ENCODE data around the gene DSCAML1. TPM values are rescaled to one million over a fixed set of nuclear protein-coding genes. Genes with fewer than 3 reads are reported as not detected.

The DSCAML1 gene
- total and polyA plus RNA-seq, 9 of the 15 experiments (the other 6 are each of a cell fraction or from before 2014, with no cell fraction given), result not detected

DNA sequence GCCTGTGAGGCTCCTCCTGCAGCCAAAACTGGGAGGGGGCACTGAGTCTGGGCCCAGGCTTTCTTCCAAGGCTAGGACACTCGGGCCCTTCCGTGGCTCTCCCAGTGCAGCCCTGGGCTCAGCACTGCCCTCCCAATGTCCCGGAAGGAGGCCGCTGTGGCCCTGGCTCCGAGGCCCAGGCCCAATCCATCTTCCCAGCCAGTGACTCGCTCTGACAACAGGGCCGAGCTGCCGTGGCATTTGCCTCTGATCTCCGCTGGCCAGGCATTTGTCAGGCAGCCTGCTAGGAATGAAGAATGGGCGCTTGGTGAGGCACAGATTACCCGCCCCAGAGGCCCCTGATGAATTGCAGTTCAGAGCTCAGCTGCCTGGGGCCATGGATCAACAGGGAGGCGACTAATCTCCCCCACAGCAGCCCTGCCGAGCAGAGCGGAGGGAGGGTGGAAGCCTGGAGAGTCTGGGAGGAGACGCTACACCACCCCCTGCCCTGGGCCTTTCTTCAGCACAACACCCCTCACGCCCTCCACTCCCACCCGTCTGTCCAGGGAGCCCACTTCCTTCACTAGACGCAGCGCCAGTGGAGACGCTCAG is 19.2 kb upstream of the DSCAML1 start:
- POLR2A ChIA-PET, result interaction anchor here (0.6 to 1.7 kb wide), 4 partner anchors 91 to 289 kb away, joined by 3 to 4 read pairs (median 4); no protein-coding TSS in a partner anchor
- no peak for FAIRE-seq
- Histone ChIP-seq H3K27me3 (ENCODE audit: control insufficient read depth in 2 of 2, insufficient read depth in 2 of 2, low read length in 2 of 2) (peaks cover 0 to under 1% of the 10 kb centered on the region in 2 experiments; a peak in 1 of 5 replicates), H4K20me1 (replicated peaks; ENCODE audit: control insufficient read depth, insufficient read depth, low read length) (no peaks in the 10 kb centered on the region; the same call in 1 of the 2 replicates), H3K79me2 (ENCODE audit: control insufficient read depth, insufficient read depth, low read length) (no peaks in the 10 kb centered on the region), H3K9me3 (replicated peaks; ENCODE audit: control insufficient read depth, insufficient read depth, low read depth, low read length) (no peaks in the 10 kb centered on the region), H3K9ac (ENCODE audit: insufficient read depth in 1 of 2, low read depth in 2 of 2, low read length in 2 of 2) (peak overlapping the region in 1 of 2 experiments; percentile 50; a peak in 2 of 4 replicates), H3K4me1 (replicated peaks in 1 of 2; ENCODE audit: control insufficient read depth in 2 of 2, insufficient read depth in 2 of 2, low read length in 2 of 2) (peaks cover 0 to 23% of the 10 kb centered on the region in 2 experiments; a peak in 3 of 5 replicates), H3K4me3 (no peak overlapping the region), H3K36me3 (ENCODE audit: control insufficient read depth, insufficient read depth, low read length) (no peaks in the 10 kb centered on the region), H3K9me1 (ENCODE audit: control insufficient read depth, insufficient read depth, low read length) (peaks cover 2% of the 10 kb centered on the region), H2AFZ (ENCODE audit: low read depth, low read length) (no peak overlapping the region), H3K4me2 (ENCODE audit: insufficient read depth, low read length) (no peak overlapping the region), H3K27ac (ENCODE audit: extremely low read depth, low read depth, low read length) (no peak overlapping the region)
- 39% methylated on average over 19 of the region's 20 CpGs for WGBS (ENCODE audit: insufficient coverage, low coverage, missing lambda C conversion rate)
- CTCF ChIA-PET (ENCODE audit: low intra/inter-chr PET ratio), result no interaction called here
- BruUV-seq (replicated peaks), result no TSS peak
- ATAC-seq, result peak; percentile 31; the same call in 2 of the 3 replicates
- peak in 2 of 4 experiments; percentile 11 to 23 for DNase-seq (ENCODE audit: extremely low read depth in 1 of 4, low spot score in 3 of 4)
- no peak for TF ChIP-seq MCM3 (IDR thresholded peaks at IDR 0.05)
- no peak for TF ChIP-seq GTF2A2 (tag; IDR thresholded peaks at IDR 0.05)
- TF ChIP-seq CBFA2T3 (IDR thresholded peaks at IDR 0.05), result peak; percentile 69
- TF ChIP-seq, protein P1, sequence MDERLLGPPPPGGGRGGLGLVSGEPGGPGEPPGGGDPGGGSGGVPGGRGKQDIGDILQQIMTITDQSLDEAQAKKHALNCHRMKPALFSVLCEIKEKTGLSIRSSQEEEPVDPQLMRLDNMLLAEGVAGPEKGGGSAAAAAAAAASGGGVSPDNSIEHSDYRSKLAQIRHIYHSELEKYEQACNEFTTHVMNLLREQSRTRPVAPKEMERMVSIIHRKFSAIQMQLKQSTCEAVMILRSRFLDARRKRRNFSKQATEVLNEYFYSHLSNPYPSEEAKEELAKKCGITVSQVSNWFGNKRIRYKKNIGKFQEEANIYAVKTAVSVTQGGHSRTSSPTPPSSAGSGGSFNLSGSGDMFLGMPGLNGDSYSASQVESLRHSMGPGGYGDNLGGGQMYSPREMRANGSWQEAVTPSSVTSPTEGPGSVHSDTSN (CRISPR knock-in tag; IDR thresholded peaks at IDR 0.05; ENCODE audit: low read depth), result no peak
- TF ChIP-seq, protein P1 (tag; conservative IDR thresholded peaks at IDR 0.05; ENCODE audit: low read depth), result 0 out of 2 replicates have a peak, but pooled peaks have one; percentile 17
- 0 out of 4 replicates have a peak, but pooled peaks of 1 of the 2 experiments have one; percentile 6 for TF ChIP-seq KDM1A (IDR thresholded peaks at IDR 0.05)
- peak; percentile 41 for TF ChIP-seq CBFA2T2 (conservative IDR thresholded peaks at IDR 0.05)
- no peak for TF ChIP-seq OTX1 (CRISPR knock-in tag; IDR thresholded peaks at IDR 0.05)
- TF ChIP-seq E2F3 (CRISPR knock-in tag; IDR thresholded peaks at IDR 0.05), result no peak
- TF ChIP-seq SAFB (IDR thresholded peaks at IDR 0.05; ENCODE audit: borderline replicate concordance, low read depth, low read length), result no peak
- TF ChIP-seq MEIS2 (IDR thresholded peaks at IDR 0.05; ENCODE audit: partially characterized antibody), result peak; percentile 30
- no peak for TF ChIP-seq ZNF41 (CRISPR knock-in tag; conservative IDR thresholded peaks at IDR 0.05)
- intact Hi-C loops (cut with micrococcal nuclease), result loop anchor here (5.0 kb wide), 1 partner anchor 91 kb away; no protein-coding TSS in a partner anchor
- in situ Hi-C loops (cut with MboI), result no loop called here

Measured in K562 (cell line).